Keratinocyte (primary cell): Measurements from ENCODE around the gene EVI5.

Experiments used
- CTCF ChIP-seq, 3 experiments: IDR thresholded peaks in 1 of 3; conservative IDR thresholded peaks in 1 of 3; optimal IDR thresholded peaks in 1 of 3; 2 replicates in 2 of 3; 3 replicates in 1 of 3; pipeline versions ENCODE3 to v1.5.1; 2011; ENCODE audit warnings: low read length in 3 of 3, mild to moderate bottlenecking in 3 of 3, moderate library complexity in 2 of 3, control low read depth in 1 of 3, inconsistent platforms in 1 of 3; ENCODE audit not compliant: insufficient read depth in 2 of 3; ENCODE audit errors: extremely low read depth in 1 of 3
- EZH2 ChIP-seq: IDR thresholded peaks from one replicate; pipeline ENCODE4 v1.6.1; 2012; ENCODE audit warnings: inconsistent platforms, mild to moderate bottlenecking, low read length, moderate library complexity

DNA sequence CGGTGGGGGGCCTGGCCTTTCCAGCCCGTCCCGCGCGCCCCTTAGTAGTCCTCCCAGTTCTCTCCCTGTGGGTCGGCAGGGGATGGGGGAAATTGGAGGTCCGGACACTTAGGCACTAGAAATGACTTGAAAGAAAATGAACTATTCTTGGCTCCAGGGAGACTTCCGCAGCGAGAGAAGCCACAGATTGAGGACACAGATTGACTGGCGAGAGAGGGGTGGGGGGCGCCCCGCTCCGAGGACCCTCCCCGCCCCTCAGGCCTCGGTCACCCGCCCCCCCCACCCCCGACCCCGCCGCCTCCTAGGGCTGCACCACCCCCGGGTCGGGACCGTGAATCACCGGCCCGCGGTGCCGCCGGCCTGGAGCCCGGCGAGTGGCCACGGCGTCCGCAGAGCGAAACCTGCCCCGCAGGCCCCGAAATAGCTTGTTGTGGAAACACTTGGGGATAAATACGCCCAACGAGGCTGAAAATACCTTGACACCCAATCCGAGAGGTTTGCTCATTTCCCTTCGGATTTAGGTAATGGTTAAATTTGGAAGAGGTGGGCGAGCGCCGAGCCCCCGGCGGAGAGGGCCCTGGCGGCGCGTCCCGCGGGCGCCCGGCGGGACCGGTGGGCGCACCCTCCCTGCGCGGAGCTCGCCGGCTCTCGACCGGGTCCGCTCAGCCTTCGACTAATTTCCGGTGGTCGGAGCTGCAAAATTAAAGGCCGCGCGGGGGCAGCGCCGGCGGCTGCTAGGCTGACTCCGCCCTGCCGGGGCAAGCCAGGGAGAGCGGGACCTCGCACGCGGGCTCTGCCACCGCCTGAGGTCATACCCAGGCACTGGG lies 298.4 kb downstream of the EVI5 start, which contains the start of gene GFI1:
- TF ChIP-seq CTCF (optimal IDR thresholded peaks at IDR 0.05 in 1 of 3, IDR thresholded peaks at IDR 0.05 in 1 of 3, conservative IDR thresholded peaks at IDR 0.05 in 1 of 3; ENCODE audit: extremely low read depth in 1 of 3, insufficient read depth in 2 of 3, low read length in 3 of 3) (no peak), EZH2 (peak; percentile 83)
